Right lobe of liver (tissue), 6 donors: ENCODE results near the gene FAM184A. TPM values are rescaled to one million over a fixed set of nuclear protein-coding genes. Genes with fewer than 3 reads are reported as not detected.

Experiments used
- ATAC-seq, 4 donors: fragments of 200-7000 bp; cut with Tn5 transposase; one replicate each; pipeline ENCODE4 v1.9.1; 2020; ENCODE audit warnings: mild to moderate bottlenecking in 4 of 4, moderate library complexity in 4 of 4
- DNase-seq, 3 donors: peaks; one replicate each; pipeline ENCODE4 v3.0.0-alpha.2; 2020
- H3K27ac ChIP-seq, 3 donors: fragments of 200-600 bp; one replicate each; pipeline ENCODE4 v1.8.0; 2022
- H3K27me3 ChIP-seq, 2 donors: fragments of 200-600 bp; one replicate each; pipeline ENCODE4 v1.8.0; 2022
- H3K36me3 ChIP-seq, 4 donors: fragments of 200-600 bp; sonication (generic) in 1 of 4; one replicate each; pipeline versions ENCODE4 v1.5.1 to v1.8.0; 2017 to 2022; ENCODE audit warnings: control low read depth in 1 of 4
- H3K4me1 ChIP-seq, 4 donors: fragments of 200-600 bp; sonication (generic) in 1 of 4; one replicate each; pipeline versions ENCODE4 v1.5.1 to v1.8.0; 2017 to 2022; ENCODE audit warnings: control low read depth in 1 of 4
- H3K4me3 ChIP-seq, 3 donors: fragments of 200-600 bp; one replicate each; pipeline ENCODE4 v1.8.0; 2022
- H3K9me3 ChIP-seq, 4 donors: fragments of 200-600 bp; sonication (generic) in 1 of 4; one replicate each; pipeline versions ENCODE4 v1.5.1 to v1.8.0; 2017 to 2022; ENCODE audit warnings: control low read depth in 1 of 4
- CTCF ChIP-seq, 4 donors: fragments of 200-600 bp in 3 of 4; fragments of 450-650 bp in 1 of 4; IDR thresholded peaks; one replicate each; pipeline versions ENCODE4 v1.5.1 to v1.8.0; 2016 to 2022; ENCODE audit warnings: antibody characterized with exemption in 4 of 4, mild to moderate bottlenecking in 2 of 4
- POLR2A ChIP-seq: fragments of 450-650 bp; IDR thresholded peaks from one replicate; pipeline ENCODE4 v1.6.1; 2017; ENCODE audit warnings: antibody characterized with exemption, mild to moderate bottlenecking
- WGBS: methylation state at CpG from one replicate; pipeline ENCODE4 v1.1.6; 2018; ENCODE audit warnings: low coverage, low lambda C conversion rate; ENCODE audit not compliant: insufficient coverage; ENCODE audit errors: missing lambda C conversion rate; 5-methylcytosine and 5-hydroxymethylcytosine counted together
- intact Hi-C, 2 donors: fragments of 100-400 bp; cut with DNase I; formaldehyde crosslinking; loops; one replicate each; pipeline versions ENCODE4 v1.11.2 to v1.14.1; 2022
- total RNA-seq, 6 experiments: library from RNA; depleted of rRNA in 2 of 6; stranded (reverse); fragments of >200 nt in 2 of 6; fragmentation: NEBNext Ultra II Directional in 3 of 6; extraction: Animal tissue kit (Norgen Biotek cat#: 25700) in 3 of 6; gene quantifications; one replicate each; pipeline versions ENCODE4 v1.1.0 to v1.2.4, GENCODE V29; 2016 to 2023
- donor health status: DM: no; HTN: yes; CAD: no.
- donor health status: DM: no; HTN: no; CAD: no.
- donor health status: DM: no; HTN: no; CAD: no.
- donor health status: DM: no; HTN: yes; CAD: no.
- donor health status: DM: no; HTN: yes; CAD: no.

FAM184A gene
- total RNA-seq, 6 experiments from 2014 or later, result 2.5 to 5.0 (median 3.2) TPM

- no peaks in the 10 kb centered on the region for H3K27me3 ChIP-seq
- DNase-seq (no peak), ATAC-seq (no peak)
- no peak overlapping the region for H3K27ac ChIP-seq
- no peak for TF ChIP-seq CTCF (IDR thresholded peaks at IDR 0.05)
- TF ChIP-seq POLR2A, result no peak
- intact Hi-C loops, result no loop called here
- no peaks in the 10 kb centered on the region for H3K36me3 ChIP-seq
- H3K4me3 ChIP-seq, result no peak overlapping the region
- H3K9me3 ChIP-seq, result no peaks in the 10 kb centered on the region
- WGBS, result 93% methylated on average over 2 of the region's 2 CpGs
- no peaks in the 10 kb centered on the region for H3K4me1 ChIP-seq
These were observed 125.1 kb downstream of the FAM184A start for GRCh38 chr6:118953391-118953790.

- no peaks in the 10 kb centered on the region for H3K36me3 ChIP-seq
- H3K4me1 ChIP-seq, result no peaks in the 10 kb centered on the region
- ATAC-seq, result no peak
- no peaks in the 10 kb centered on the region for H3K27me3 ChIP-seq
- intact Hi-C loops, result no loop called here
- H3K9me3 ChIP-seq, result no peaks in the 10 kb centered on the region
- no peak overlapping the region for H3K27ac ChIP-seq
- WGBS, result 100% methylated on average over 2 of the region's 2 CpGs
- H3K4me3 ChIP-seq, result no peak overlapping the region
- TF ChIP-seq CTCF (IDR thresholded peaks at IDR 0.05) (no peak), POLR2A (no peak)
- no peak for DNase-seq
These were observed 125.8 kb downstream of the FAM184A start for GRCh38 chr6:118952683-118953082.

GRCh38 chr6:118945217-118945616 lies 133.2 kb downstream of the FAM184A start:
- TF ChIP-seq POLR2A (no peak), CTCF (IDR thresholded peaks at IDR 0.05) (no peak)
- Histone ChIP-seq H3K4me3 (no peak overlapping the region), H3K9me3 (no peaks in the 10 kb centered on the region), H3K36me3 (no peaks in the 10 kb centered on the region), H3K4me1 (no peaks in the 10 kb centered on the region), H3K27me3 (no peaks in the 10 kb centered on the region), H3K27ac (no peak overlapping the region)
- no peak for DNase-seq
- intact Hi-C loops, result no loop called here
- no peak for ATAC-seq

GRCh38 chr6:118940770-118941169 lies 137.7 kb downstream of the FAM184A start:
- Histone ChIP-seq H3K9me3 (no peaks in the 10 kb centered on the region), H3K36me3 (no peaks in the 10 kb centered on the region), H3K27ac (no peak overlapping the region), H3K4me1 (peaks cover 0 to 3% (median 0%) of the 10 kb centered on the region in 4 donors), H3K4me3 (no peak overlapping the region), H3K27me3 (no peaks in the 10 kb centered on the region)
- TF ChIP-seq POLR2A (no peak), CTCF (IDR thresholded peaks at IDR 0.05) (no peak)
- WGBS, result 67% methylated on average over 2 of the region's 2 CpGs
- DNase-seq (peak; percentile 37 to 63 (median 59)), ATAC-seq (peak; percentile 43 to 87 (median 70))
- intact Hi-C loops, result no loop called here

- 100% methylated on average over 1 of the region's 1 CpG for WGBS
- H3K27me3 ChIP-seq, result no peaks in the 10 kb centered on the region
- H3K4me1 ChIP-seq, result peaks cover 0 to 9% (median 0%) of the 10 kb centered on the region in 4 donors
- DNase-seq (no peak), ATAC-seq (no peak)
- no peak overlapping the region for H3K27ac ChIP-seq
- TF ChIP-seq POLR2A, result no peak
- TF ChIP-seq CTCF (IDR thresholded peaks at IDR 0.05), result no peak
- H3K9me3 ChIP-seq, result no peaks in the 10 kb centered on the region
- intact Hi-C loops, result no loop called here
- no peaks in the 10 kb centered on the region for H3K36me3 ChIP-seq
- no peak overlapping the region for H3K4me3 ChIP-seq
These were observed 138.8 kb downstream of the FAM184A start for GRCh38 chr6:118939683-118940082.
